HepG2 (cell line): Measurements from ENCODE around the gene FDXR. TPM values are rescaled to one million over a fixed set of nuclear protein-coding genes. Genes with fewer than 3 reads are reported as not detected.

ENCODE experiments used
- DNMT1 ChIP-seq: sonication (generic); formaldehyde crosslinking; IDR thresholded peaks from 2 replicates; pipeline ENCODE4 v1.5.1; 2020; ENCODE audit warnings: mild to moderate bottlenecking, missing genetic modification reagents
- FOXC1 ChIP-seq: sonication (generic); formaldehyde crosslinking; IDR thresholded peaks from 2 replicates; pipeline ENCODE4 v1.8.0; 2022; ENCODE audit warnings: mild to moderate bottlenecking, missing genetic modification reagents, borderline replicate concordance
- KLF12 ChIP-seq: sonication (generic); formaldehyde crosslinking; IDR thresholded peaks from 2 replicates; pipeline ENCODE4 v1.4.0; 2020; ENCODE audit warnings: missing genetic modification reagents, borderline replicate concordance
- NR2F2 ChIP-seq: IDR thresholded peaks from 2 replicates; pipeline ENCODE4 v1.6.1; 2012; ENCODE audit warnings: low read depth, inconsistent platforms, borderline replicate concordance
- SNAI1 ChIP-seq: sonication (generic); formaldehyde crosslinking; IDR thresholded peaks from 2 replicates; pipeline ENCODE4 v1.5.0; 2020; ENCODE audit warnings: mild to moderate bottlenecking, missing genetic modification reagents, borderline replicate concordance
- SNAPC2 ChIP-seq: sonication (generic); formaldehyde crosslinking; IDR thresholded peaks from 2 replicates; pipeline ENCODE4 v1.8.1; 2022; ENCODE audit warnings: mild to moderate bottlenecking, missing genetic modification reagents
- TBL1XR1 ChIP-seq: fragments of 150-350 bp; IDR thresholded peaks from 2 replicates; pipeline ENCODE4 v1.6.1; 2014; ENCODE audit warnings: borderline replicate concordance, low read length; ENCODE audit not compliant: partially characterized antibody
- XBP1 ChIP-seq: sonication (generic); formaldehyde crosslinking; IDR thresholded peaks from 2 replicates; pipeline ENCODE4 v1.5.0; 2020; ENCODE audit warnings: missing genetic modification reagents
- ZBTB38 ChIP-seq: sonication (generic); formaldehyde crosslinking; IDR thresholded peaks from 2 replicates; pipeline ENCODE4 v1.5.1; 2020; ENCODE audit warnings: mild to moderate bottlenecking, missing genetic modification reagents
- ZNF33A ChIP-seq: sonication (generic); formaldehyde crosslinking; IDR thresholded peaks from 2 replicates; pipeline ENCODE4 v1.5.1; 2020; ENCODE audit warnings: missing genetic modification reagents, mild to moderate bottlenecking, moderate library complexity, borderline replicate concordance
- ZNF629 ChIP-seq: sonication (generic); formaldehyde crosslinking; conservative IDR thresholded peaks from 2 replicates; pipeline ENCODE4 v1.5.0; 2020; ENCODE audit warnings: missing genetic modification reagents
- ZNF761 ChIP-seq: sonication (generic); formaldehyde crosslinking; conservative IDR thresholded peaks from 2 replicates; pipeline ENCODE4 v1.4.0; 2020; ENCODE audit warnings: mild to moderate bottlenecking, missing genetic modification reagents
- ZSCAN29 ChIP-seq: sonication (generic); formaldehyde crosslinking; conservative IDR thresholded peaks from 2 replicates; pipeline ENCODE4 v1.4.0; 2020; ENCODE audit warnings: mild to moderate bottlenecking, missing genetic modification reagents
- polyA plus RNA-seq, 8 experiments: library from polyadenylated mRNA; depleted of rRNA in 3 of 8; stranded (reverse) in 7 of 8; unstranded in 1 of 8; fragments of >200 nt; fragmentation: Illumina TruSeq in 4 of 8; extraction: Trizol in 4 of 8; gene quantifications; 2 replicates each; pipeline versions ENCODE4 v1.2.1 to v1.2.3, GENCODE V29; 2011 to 2016; ENCODE audit warnings: low read depth in 4 of 8, missing spikeins in 1 of 8, mixed read lengths in 1 of 8; ENCODE audit not compliant: insufficient read depth in 1 of 8
- total RNA-seq, 5 experiments: library from RNA; depleted of rRNA; stranded (reverse); fragments of >200 nt; fragmentation: Illumina TruSeq; extraction: Trizol; gene quantifications; 2 replicates each; pipeline ENCODE4 v1.2.3, GENCODE V29; 2016; ENCODE audit warnings: low read depth in 1 of 5
- TF ChIP-seq, protein P1 (sequence below): sonication (generic); formaldehyde crosslinking; conservative IDR thresholded peaks from 2 replicates; pipeline ENCODE4 v1.5.0; 2020; ENCODE audit warnings: missing genetic modification reagents
- TF ChIP-seq, protein P2 (sequence below): sonication (generic); formaldehyde crosslinking; IDR thresholded peaks from 2 replicates; pipeline ENCODE4 v1.4.0; 2020; ENCODE audit warnings: mild to moderate bottlenecking, low read depth, missing genetic modification reagents
- TF ChIP-seq, protein P3 (sequence below): sonication (generic); formaldehyde crosslinking; conservative IDR thresholded peaks from 2 replicates; pipeline ENCODE4 v1.4.0; 2020; ENCODE audit warnings: missing genetic modification reagents
- TF ChIP-seq, protein P4 (sequence below): sonication (generic); formaldehyde crosslinking; IDR thresholded peaks from 2 replicates; pipeline ENCODE4 v1.4.0; 2020; ENCODE audit warnings: missing genetic modification reagents, borderline replicate concordance
- TF ChIP-seq, protein P5 (sequence below): sonication (generic); formaldehyde crosslinking; IDR thresholded peaks from 2 replicates; pipeline ENCODE4 v1.4.0; 2020; ENCODE audit warnings: missing genetic modification reagents, borderline replicate concordance

Gene FDXR
- total and polyA plus RNA-seq, 2 of the 13 experiments (the other 11 are each of a cell fraction or from before 2014, with no cell fraction given) = 23.4 to 116 TPM

DNA sequence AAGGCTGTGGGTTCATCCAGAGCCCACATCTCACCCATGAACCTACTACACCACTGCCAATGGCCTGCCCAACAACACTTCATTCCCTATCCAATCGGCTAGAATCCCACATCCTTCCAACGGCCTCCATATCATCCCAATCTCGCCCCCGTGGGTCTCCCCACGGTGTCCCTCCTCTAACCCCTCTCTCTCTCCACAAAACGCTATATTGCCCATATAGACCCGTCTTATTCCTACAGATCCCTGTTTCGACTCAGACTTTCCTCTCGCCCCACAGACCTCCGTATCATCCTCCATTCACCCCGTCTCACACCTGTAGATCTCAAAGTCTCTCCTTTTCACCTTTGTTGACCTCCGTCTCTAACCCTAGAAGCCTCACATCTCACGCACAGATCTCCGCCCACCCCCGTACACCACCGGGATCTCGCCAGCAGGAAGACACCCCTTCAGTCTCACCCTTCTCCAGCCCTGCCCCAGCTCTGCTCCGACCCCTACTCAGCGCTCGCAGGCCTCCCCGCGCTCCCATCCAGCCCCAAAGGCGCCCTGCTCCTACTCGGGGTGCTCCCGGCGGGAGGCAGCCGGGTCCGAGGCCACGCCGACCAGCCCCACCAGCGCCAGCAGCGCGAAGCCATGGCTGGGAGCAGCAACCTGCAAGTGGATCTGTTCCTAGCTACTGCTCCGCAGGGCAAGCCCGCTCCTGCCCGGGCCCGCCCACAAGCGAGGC lies at the start of gene FDXR (continued):
- no peak for TF ChIP-seq TBL1XR1
- TF ChIP-seq, protein P1, sequence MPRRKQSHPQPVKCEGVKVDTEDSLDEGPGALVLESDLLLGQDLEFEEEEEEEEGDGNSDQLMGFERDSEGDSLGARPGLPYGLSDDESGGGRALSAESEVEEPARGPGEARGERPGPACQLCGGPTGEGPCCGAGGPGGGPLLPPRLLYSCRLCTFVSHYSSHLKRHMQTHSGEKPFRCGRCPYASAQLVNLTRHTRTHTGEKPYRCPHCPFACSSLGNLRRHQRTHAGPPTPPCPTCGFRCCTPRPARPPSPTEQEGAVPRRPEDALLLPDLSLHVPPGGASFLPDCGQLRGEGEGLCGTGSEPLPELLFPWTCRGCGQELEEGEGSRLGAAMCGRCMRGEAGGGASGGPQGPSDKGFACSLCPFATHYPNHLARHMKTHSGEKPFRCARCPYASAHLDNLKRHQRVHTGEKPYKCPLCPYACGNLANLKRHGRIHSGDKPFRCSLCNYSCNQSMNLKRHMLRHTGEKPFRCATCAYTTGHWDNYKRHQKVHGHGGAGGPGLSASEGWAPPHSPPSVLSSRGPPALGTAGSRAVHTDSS = no peak
- peak; percentile 55; the same call in 1 of the 2 replicates for TF ChIP-seq ZNF33A (CRISPR knock-in tag)
- peak; percentile 49; the same call in 1 of the 2 replicates for TF ChIP-seq DNMT1 (CRISPR knock-in tag)
- TF ChIP-seq ZNF629 = peak; percentile 31; the same call in 1 of the 2 replicates
- no peak for TF ChIP-seq XBP1 (CRISPR knock-in tag)
- TF ChIP-seq FOXC1 (CRISPR knock-in tag) = no peak
- no peak; the same call in 1 of the 2 replicates for TF ChIP-seq KLF12 (CRISPR knock-in tag)
- TF ChIP-seq ZNF761 = peak; percentile 66
- TF ChIP-seq, protein P2, sequence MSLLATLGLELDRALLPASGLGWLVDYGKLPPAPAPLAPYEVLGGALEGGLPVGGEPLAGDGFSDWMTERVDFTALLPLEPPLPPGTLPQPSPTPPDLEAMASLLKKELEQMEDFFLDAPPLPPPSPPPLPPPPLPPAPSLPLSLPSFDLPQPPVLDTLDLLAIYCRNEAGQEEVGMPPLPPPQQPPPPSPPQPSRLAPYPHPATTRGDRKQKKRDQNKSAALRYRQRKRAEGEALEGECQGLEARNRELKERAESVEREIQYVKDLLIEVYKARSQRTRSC (CRISPR knock-in tag) = peak; percentile 79; the same call in 1 of the 2 replicates
- no peak for TF ChIP-seq NR2F2
- TF ChIP-seq SNAPC2 (CRISPR knock-in tag) = peak; percentile 82
- TF ChIP-seq, protein P3, sequence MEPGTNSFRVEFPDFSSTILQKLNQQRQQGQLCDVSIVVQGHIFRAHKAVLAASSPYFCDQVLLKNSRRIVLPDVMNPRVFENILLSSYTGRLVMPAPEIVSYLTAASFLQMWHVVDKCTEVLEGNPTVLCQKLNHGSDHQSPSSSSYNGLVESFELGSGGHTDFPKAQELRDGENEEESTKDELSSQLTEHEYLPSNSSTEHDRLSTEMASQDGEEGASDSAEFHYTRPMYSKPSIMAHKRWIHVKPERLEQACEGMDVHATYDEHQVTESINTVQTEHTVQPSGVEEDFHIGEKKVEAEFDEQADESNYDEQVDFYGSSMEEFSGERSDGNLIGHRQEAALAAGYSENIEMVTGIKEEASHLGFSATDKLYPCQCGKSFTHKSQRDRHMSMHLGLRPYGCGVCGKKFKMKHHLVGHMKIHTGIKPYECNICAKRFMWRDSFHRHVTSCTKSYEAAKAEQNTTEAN (CRISPR knock-in tag) = peak; percentile 76; the same call in 1 of the 2 replicates
- peak; percentile 77; the same call in 1 of the 2 replicates for TF ChIP-seq ZBTB38 (CRISPR knock-in tag)
- peak; percentile 98 for TF ChIP-seq ZSCAN29
- TF ChIP-seq, protein P4, sequence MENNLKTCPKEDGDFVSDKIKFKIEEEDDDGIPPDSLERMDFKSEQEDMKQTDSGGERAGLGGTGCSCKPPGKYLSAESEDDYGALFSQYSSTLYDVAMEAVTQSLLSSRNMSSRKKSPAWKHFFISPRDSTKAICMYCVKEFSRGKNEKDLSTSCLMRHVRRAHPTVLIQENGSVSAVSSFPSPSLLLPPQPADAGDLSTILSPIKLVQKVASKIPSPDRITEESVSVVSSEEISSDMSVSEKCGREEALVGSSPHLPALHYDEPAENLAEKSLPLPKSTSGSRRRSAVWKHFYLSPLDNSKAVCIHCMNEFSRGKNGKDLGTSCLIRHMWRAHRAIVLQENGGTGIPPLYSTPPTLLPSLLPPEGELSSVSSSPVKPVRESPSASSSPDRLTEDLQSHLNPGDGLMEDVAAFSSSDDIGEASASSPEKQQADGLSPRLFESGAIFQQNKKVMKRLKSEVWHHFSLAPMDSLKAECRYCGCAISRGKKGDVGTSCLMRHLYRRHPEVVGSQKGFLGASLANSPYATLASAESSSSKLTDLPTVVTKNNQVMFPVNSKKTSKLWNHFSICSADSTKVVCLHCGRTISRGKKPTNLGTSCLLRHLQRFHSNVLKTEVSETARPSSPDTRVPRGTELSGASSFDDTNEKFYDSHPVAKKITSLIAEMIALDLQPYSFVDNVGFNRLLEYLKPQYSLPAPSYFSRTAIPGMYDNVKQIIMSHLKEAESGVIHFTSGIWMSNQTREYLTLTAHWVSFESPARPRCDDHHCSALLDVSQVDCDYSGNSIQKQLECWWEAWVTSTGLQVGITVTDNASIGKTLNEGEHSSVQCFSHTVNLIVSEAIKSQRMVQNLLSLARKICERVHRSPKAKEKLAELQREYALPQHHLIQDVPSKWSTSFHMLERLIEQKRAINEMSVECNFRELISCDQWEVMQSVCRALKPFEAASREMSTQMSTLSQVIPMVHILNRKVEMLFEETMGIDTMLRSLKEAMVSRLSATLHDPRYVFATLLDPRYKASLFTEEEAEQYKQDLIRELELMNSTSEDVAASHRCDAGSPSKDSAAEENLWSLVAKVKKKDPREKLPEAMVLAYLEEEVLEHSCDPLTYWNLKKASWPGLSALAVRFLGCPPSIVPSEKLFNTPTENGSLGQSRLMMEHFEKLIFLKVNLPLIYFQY (CRISPR knock-in tag) = peak; percentile 65; the same call in 1 of the 2 replicates
- peak; percentile 92; the same call in 1 of the 2 replicates for TF ChIP-seq SNAI1 (CRISPR knock-in tag)
- TF ChIP-seq, protein P5, sequence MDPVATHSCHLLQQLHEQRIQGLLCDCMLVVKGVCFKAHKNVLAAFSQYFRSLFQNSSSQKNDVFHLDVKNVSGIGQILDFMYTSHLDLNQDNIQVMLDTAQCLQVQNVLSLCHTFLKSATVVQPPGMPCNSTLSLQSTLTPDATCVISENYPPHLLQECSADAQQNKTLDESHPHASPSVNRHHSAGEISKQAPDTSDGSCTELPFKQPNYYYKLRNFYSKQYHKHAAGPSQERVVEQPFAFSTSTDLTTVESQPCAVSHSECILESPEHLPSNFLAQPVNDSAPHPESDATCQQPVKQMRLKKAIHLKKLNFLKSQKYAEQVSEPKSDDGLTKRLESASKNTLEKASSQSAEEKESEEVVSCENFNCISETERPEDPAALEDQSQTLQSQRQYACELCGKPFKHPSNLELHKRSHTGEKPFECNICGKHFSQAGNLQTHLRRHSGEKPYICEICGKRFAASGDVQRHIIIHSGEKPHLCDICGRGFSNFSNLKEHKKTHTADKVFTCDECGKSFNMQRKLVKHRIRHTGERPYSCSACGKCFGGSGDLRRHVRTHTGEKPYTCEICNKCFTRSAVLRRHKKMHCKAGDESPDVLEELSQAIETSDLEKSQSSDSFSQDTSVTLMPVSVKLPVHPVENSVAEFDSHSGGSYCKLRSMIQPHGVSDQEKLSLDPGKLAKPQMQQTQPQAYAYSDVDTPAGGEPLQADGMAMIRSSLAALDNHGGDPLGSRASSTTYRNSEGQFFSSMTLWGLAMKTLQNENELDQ (CRISPR knock-in tag) = peak; percentile 48; the same call in 1 of the 2 replicates
